CD14-positive monocyte (primary cell): ENCODE data around the gene THAP12. TPM values are rescaled to one million over a fixed set of nuclear protein-coding genes. Genes with fewer than 3 reads are reported as not detected.

Experiments
- DNase-seq, 3 donors: peaks; one replicate each; pipeline ENCODE4 v3.0.0-alpha.2; 2011 to 2022
- H2AFZ ChIP-seq: 2 replicates; pipeline ENCODE4 v1.6.0; 2012; ENCODE audit warnings: mild to moderate bottlenecking, low read depth, low read length, inconsistent platforms; ENCODE audit not compliant: insufficient read depth, poor library complexity, severe bottlenecking
- H3K27ac ChIP-seq, 2 donors: 1 replicate in 1 of 2; 2 replicates in 1 of 2; pipeline ENCODE4 v1.5.1; 2012 to 2013; ENCODE audit warnings: low read length in 2 of 2, control low read depth in 1 of 2, inconsistent platforms in 1 of 2, low read depth in 1 of 2, mild to moderate bottlenecking in 1 of 2
- H3K27me3 ChIP-seq, 2 donors: one replicate each; pipeline versions ENCODE4 v1.6.0 to v1.6.1; 2011 to 2013; ENCODE audit warnings: low read length in 2 of 2; ENCODE audit not compliant: control insufficient read depth in 2 of 2, insufficient read depth in 2 of 2
- H3K36me3 ChIP-seq, 2 donors: replicated peaks in 1 of 2; 1 replicate in 1 of 2; 2 replicates in 1 of 2; pipeline versions ENCODE4 v1.5.1 to v1.6.1; 2012 to 2013; ENCODE audit warnings: low read length in 2 of 2, control low read depth in 1 of 2, inconsistent platforms in 1 of 2, mild to moderate bottlenecking in 1 of 2; ENCODE audit not compliant: insufficient read depth in 2 of 2, control insufficient read depth in 1 of 2
- H3K4me1 ChIP-seq, 2 donors: 1 replicate in 1 of 2; 2 replicates in 1 of 2; pipeline versions ENCODE4 v1.5.1 to v1.6.1; 2012 to 2013; ENCODE audit warnings: low read length in 2 of 2, control low read depth in 1 of 2, inconsistent platforms in 1 of 2, mild to moderate bottlenecking in 1 of 2, moderate library complexity in 1 of 2; ENCODE audit not compliant: insufficient read depth in 2 of 2, control insufficient read depth in 1 of 2
- H3K4me2 ChIP-seq: replicated peaks from 2 replicates; pipeline ENCODE3; 2012; ENCODE audit warnings: low read length, moderate library complexity, mild to moderate bottlenecking; ENCODE audit not compliant: poor library complexity, severe bottlenecking; ENCODE audit errors: extremely low read depth
- H3K4me3 ChIP-seq, 3 experiments: fragments of 200-600 bp in 1 of 3; sonication (generic) in 1 of 3; replicated peaks in 1 of 3; 1 replicate in 2 of 3; 2 replicates in 1 of 3; pipeline ENCODE4 v1.5.1; 2011 to 2013; ENCODE audit warnings: low read length in 3 of 3, mild to moderate bottlenecking in 3 of 3, control low read depth in 2 of 3, low read depth in 2 of 3, inconsistent platforms in 1 of 3, moderate library complexity in 1 of 3
- H3K79me2 ChIP-seq: 2 replicates; pipeline ENCODE4 v1.6.0; 2012; ENCODE audit warnings: mild to moderate bottlenecking, control low read depth, inconsistent platforms, low read length, moderate library complexity; ENCODE audit not compliant: insufficient read depth
- H3K9ac ChIP-seq: 2 replicates; pipeline ENCODE4 v1.6.0; 2017; ENCODE audit warnings: low read length, mild to moderate bottlenecking; ENCODE audit not compliant: insufficient read depth, poor library complexity, severe bottlenecking
- H3K9me3 ChIP-seq, 2 donors: replicated peaks in 1 of 2; 1 replicate in 1 of 2; 2 replicates in 1 of 2; pipeline versions ENCODE4 v1.5.1 to v1.6.1; 2012 to 2013; ENCODE audit warnings: low read length in 2 of 2, control low read depth in 1 of 2; ENCODE audit not compliant: control insufficient read depth in 1 of 2, insufficient read depth in 1 of 2
- H4K20me1 ChIP-seq: 2 replicates; pipeline ENCODE4 v1.6.0; 2012; ENCODE audit warnings: mild to moderate bottlenecking, low read length, control low read depth, moderate library complexity; ENCODE audit not compliant: insufficient read depth
- H3K27ac Mint-ChIP-seq, 7 donors: one replicate each; pipeline ENCODE4 v1.8.0; 2020; ENCODE audit warnings: mild to moderate bottlenecking in 7 of 7, mixed read lengths in 7 of 7, moderate library complexity in 6 of 7, inconsistent platforms in 2 of 7
- H3K27me3 Mint-ChIP-seq, 3 donors: one replicate each; pipeline ENCODE4 v1.8.0; 2021 to 2022; ENCODE audit warnings: low read depth in 3 of 3, mild to moderate bottlenecking in 3 of 3, mixed read lengths in 3 of 3, moderate library complexity in 3 of 3, inconsistent platforms in 1 of 3
- H3K36me3 Mint-ChIP-seq, 2 donors: one replicate each; pipeline ENCODE4 v1.8.0; 2020; ENCODE audit warnings: mixed read lengths in 2 of 2, inconsistent platforms in 1 of 2, mild to moderate bottlenecking in 1 of 2
- H3K4me1 Mint-ChIP-seq: one replicate; pipeline ENCODE4 v1.8.0; 2020; ENCODE audit warnings: mild to moderate bottlenecking, mixed read lengths
- H3K4me3 Mint-ChIP-seq, 2 donors: one replicate each; pipeline ENCODE4 v1.8.0; 2020; ENCODE audit warnings: mild to moderate bottlenecking in 2 of 2, mixed read lengths in 2 of 2, moderate library complexity in 1 of 2
- H3K9me3 Mint-ChIP-seq, 7 donors: one replicate each; pipeline ENCODE4 v1.8.0; 2020 to 2022; ENCODE audit warnings: mixed read lengths in 7 of 7, mild to moderate bottlenecking in 6 of 7, moderate library complexity in 6 of 7, inconsistent platforms in 2 of 7
- CTCF ChIP-seq: fragments of 200-600 bp; IDR thresholded peaks from one replicate; pipeline ENCODE4 v1.8.0; 2022; ENCODE audit warnings: antibody characterized with exemption, mild to moderate bottlenecking
- WGBS: methylation state at CpG from one replicate; pipeline ENCODE4 v1.1.5; 2013; ENCODE audit warnings: missing lambda C conversion rate; ENCODE audit not compliant: insufficient coverage; 5-methylcytosine and 5-hydroxymethylcytosine counted together
- intact Hi-C, 2 donors: fragments of 100-400 bp; cut with micrococcal nuclease; formaldehyde crosslinking; loops; one replicate each; pipeline versions ENCODE4 v1.15.0 to v1.15.1; 2023
- polyA plus RNA-seq, 3 donors: library from polyadenylated mRNA; depleted of rRNA in 1 of 3; unstranded in 2 of 3; stranded (reverse) in 1 of 3; fragments of 300-500 nt in 2 of 3; fragments of >200 nt in 1 of 3; fragmentation: Illumina TruSeq in 2 of 3; gene quantifications; 1 replicate in 2 of 3; 2 replicates in 1 of 3; pipeline ENCODE4 v1.2.3, GENCODE V29; 2012 to 2021

Gene THAP12
- polyA plus RNA-seq, 3 donors, result 18.3 to 22.5 (median 20.0) TPM

- H4K20me1 ChIP-seq, result no peaks in the 10 kb centered on the region
- no peaks in the 10 kb centered on the region for H3K79me2 ChIP-seq
- H3K4me3 ChIP-seq, result no peak overlapping the region
- H3K4me3 Mint-ChIP-seq, result no peak overlapping the region
- no peaks in the 10 kb centered on the region for H3K36me3 Mint-ChIP-seq
- H3K27me3 ChIP-seq, result no peaks in the 10 kb centered on the region
- DNase-seq, result no peak
- peaks cover 0 to 8% (median 5%) of the 10 kb centered on the region in 3 donors for H3K27me3 Mint-ChIP-seq
- intact Hi-C loops, result no loop called here
- no peaks in the 10 kb centered on the region for H3K9me3 Mint-ChIP-seq
- H3K27ac Mint-ChIP-seq, result no peak overlapping the region
- H2AFZ ChIP-seq, result no peak overlapping the region
- 97% methylated on average over 9 of the region's 10 CpGs for WGBS
- no peaks in the 10 kb centered on the region for H3K4me1 ChIP-seq
- no peaks in the 10 kb centered on the region for H3K36me3 ChIP-seq
- no peaks in the 10 kb centered on the region for H3K9me3 ChIP-seq
- no peak overlapping the region for H3K27ac ChIP-seq
- no peak for TF ChIP-seq CTCF
- H3K4me2 ChIP-seq, result no peak overlapping the region
- no peaks in the 10 kb centered on the region for H3K4me1 Mint-ChIP-seq
- H3K9ac ChIP-seq, result no peak overlapping the region
These were observed 30.0 kb upstream of the THAP12 start for GRCh38 chr11:76410851-76411357.

GRCh38 chr11:76408171-76408965 lies 27.4 kb upstream of the THAP12 start:
- Histone ChIP-seq H3K27ac (no peak overlapping the region), H3K4me1 (no peaks in the 10 kb centered on the region), H3K4me3 (no peak overlapping the region), H4K20me1 (no peaks in the 10 kb centered on the region), H3K9me3 (no peaks in the 10 kb centered on the region), H2AFZ (peak overlapping the region; percentile 20), H3K9ac (no peak overlapping the region), H3K4me2 (no peak overlapping the region), H3K79me2 (no peaks in the 10 kb centered on the region), H3K36me3 (no peaks in the 10 kb centered on the region), H3K27me3 (no peaks in the 10 kb centered on the region)
- Mint-ChIP-seq H3K9me3 (no peaks in the 10 kb centered on the region), H3K27ac (peak overlapping the region in 1 of 7 donors; percentile 50), H3K27me3 (peaks cover 1 to 7% (median 5%) of the 10 kb centered on the region in 3 donors), H3K4me1 (no peaks in the 10 kb centered on the region), H3K4me3 (no peak overlapping the region), H3K36me3 (no peaks in the 10 kb centered on the region)
- no peak for DNase-seq
- no peak for TF ChIP-seq CTCF
- 52% methylated on average over 5 of the region's 7 CpGs for WGBS
- intact Hi-C loops, result no loop called here
